ENCODE results near the gene SYNGR4. TPM values are rescaled to one million over a fixed set of nuclear protein-coding genes. Genes with fewer than 3 reads are reported as not detected.
A peak's percentile ranks its signal among the peaks of the same experiment; 100 is the strongest.

Gene SYNGR4
- total RNA-seq, 1 donor from 2014 or later = not detected

- intact Hi-C loops (cut with micrococcal nuclease) = no loop called here
- no peak for DNase-seq
- TF ChIP-seq CTCF (IDR thresholded peaks at IDR 0.05) = no peak
- CTCF ChIA-PET = interaction anchor here (1.2 to 2.0 kb wide), 2 partner anchors 14 to 236 kb away, joined by 3 to 6 read pairs; no protein-coding TSS in a partner anchor
- no peaks in the 10 kb centered on the region for H3K9me3 Mint-ChIP-seq
- H3K4me1 Mint-ChIP-seq = peaks cover 2% of the 10 kb centered on the region
- POLR2A ChIA-PET = interaction anchor here (0.6 to 0.7 kb wide), 3 partner anchors 9 to 73 kb away, joined by 3 to 4 read pairs (median 3); no protein-coding TSS in a partner anchor
- no peak for ATAC-seq (ENCODE audit: low read depth)
- H3K4me3 Mint-ChIP-seq = no peak overlapping the region
- H3K27ac Mint-ChIP-seq = no peak overlapping the region
- H3K36me3 Mint-ChIP-seq (ENCODE audit: low read depth) = peaks cover 3% of the 10 kb centered on the region
- H3K27me3 Mint-ChIP-seq = no peaks in the 10 kb centered on the region
These were observed 16.1 kb upstream of the SYNGR4 start for GRCh38 chr19:48348045-48348444.

DNA sequence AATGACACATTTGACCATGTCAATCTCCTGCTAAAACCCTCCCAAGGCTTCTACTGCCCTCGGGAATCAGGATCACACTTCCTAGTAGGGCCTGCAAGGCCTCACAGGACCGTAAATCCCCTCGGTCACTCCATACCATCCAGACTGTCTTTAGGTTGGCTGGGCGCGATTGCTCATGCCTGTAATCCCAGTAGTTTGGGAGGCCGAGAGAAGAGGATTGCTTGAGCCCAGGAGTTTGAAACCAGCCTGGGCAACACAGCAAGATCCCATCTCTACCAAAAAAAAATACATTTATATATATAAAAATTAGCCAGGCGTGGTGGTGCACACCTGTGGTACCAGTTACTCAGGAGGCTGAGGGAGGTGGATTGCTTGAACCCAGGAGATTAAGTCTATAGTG, 15.4 kb upstream of the SYNGR4 start:
- no peaks in the 10 kb centered on the region for H3K9me3 Mint-ChIP-seq
- TF ChIP-seq CTCF (IDR thresholded peaks at IDR 0.05) = no peak
- DNase-seq (no peak), ATAC-seq (ENCODE audit: low read depth) (no peak)
- H3K4me1 Mint-ChIP-seq = peaks cover 2% of the 10 kb centered on the region
- intact Hi-C loops (cut with micrococcal nuclease) = no loop called here
- no peak overlapping the region for H3K27ac Mint-ChIP-seq
- H3K36me3 Mint-ChIP-seq (ENCODE audit: low read depth) = peaks cover 5% of the 10 kb centered on the region
- CTCF ChIA-PET = interaction anchor here (1.2 kb wide), 1 partner anchor 236 kb away, joined by 3 read pairs; no protein-coding TSS in a partner anchor
- POLR2A ChIA-PET = no interaction called here
- H3K4me3 Mint-ChIP-seq = no peak overlapping the region
- no peaks in the 10 kb centered on the region for H3K27me3 Mint-ChIP-seq

- H3K27me3 Mint-ChIP-seq = no peaks in the 10 kb centered on the region
- intact Hi-C loops (cut with micrococcal nuclease) = loop anchor here (1.0 kb wide), 2 partner anchors 233 to 257 kb away; no protein-coding TSS in a partner anchor
- no peak for TF ChIP-seq CTCF (IDR thresholded peaks at IDR 0.05)
- H3K9me3 Mint-ChIP-seq = no peaks in the 10 kb centered on the region
- ChIA-PET CTCF (interaction anchor here (0.9 to 1.6 kb wide), 8 partner anchors 13 to 258 kb away, joined by 3 to 10 read pairs (median 5); partner anchors contain the start of genes KDELR1, SYNGR4 and TMEM143), POLR2A (interaction anchor here (0.6 to 0.7 kb wide), 3 partner anchors 62 to 612 kb away, joined by 3 to 9 read pairs (median 7); no protein-coding TSS in a partner anchor)
- H3K4me3 Mint-ChIP-seq = no peak overlapping the region
- H3K27ac Mint-ChIP-seq = no peak overlapping the region
- peaks cover 2% of the 10 kb centered on the region for H3K4me1 Mint-ChIP-seq
- H3K36me3 Mint-ChIP-seq (ENCODE audit: low read depth) = peaks cover 5% of the 10 kb centered on the region
- DNase-seq (no peak), ATAC-seq (ENCODE audit: low read depth) (no peak)
These were observed 13.3 kb upstream of the SYNGR4 start for GRCh38 chr19:48350856-48351255.

DNA sequence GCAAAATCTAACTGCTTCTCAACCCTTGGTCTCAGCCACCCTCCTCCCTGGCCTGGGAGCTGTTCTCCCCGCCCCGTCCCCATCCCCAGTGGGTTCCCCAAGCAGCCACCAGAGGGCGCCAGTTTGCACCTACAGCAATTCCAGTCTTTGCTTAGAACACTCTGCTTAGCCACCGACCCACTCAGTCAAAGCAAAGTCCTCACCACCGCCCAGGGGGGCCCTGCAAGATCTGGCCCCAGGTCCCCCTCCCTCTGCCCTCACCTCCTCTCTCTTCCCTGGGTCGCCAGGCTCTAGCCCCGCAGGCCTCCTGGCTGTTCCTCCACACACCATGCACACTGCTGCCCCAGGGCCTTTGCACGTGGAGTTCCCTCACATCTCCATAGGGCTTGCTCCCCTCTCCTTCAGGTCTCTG, 12.8 kb upstream of the SYNGR4 start:
- ATAC-seq (ENCODE audit: low read depth) (peak; percentile 81), DNase-seq (peak; percentile 69)
- ChIA-PET CTCF (interaction anchor here (0.9 to 1.6 kb wide), 8 partner anchors 12 to 257 kb away, joined by 3 to 10 read pairs (median 5); partner anchors contain the start of genes KDELR1, SYNGR4 and TMEM143), POLR2A (interaction anchor here (0.6 to 0.8 kb wide), 6 partner anchors 21 to 261 kb away, joined by 3 to 9 read pairs (median 4); no protein-coding TSS in a partner anchor)
- Mint-ChIP-seq H3K27ac (no peak overlapping the region), H3K4me3 (no peak overlapping the region), H3K4me1 (peaks cover 2% of the 10 kb centered on the region), H3K36me3 (ENCODE audit: low read depth) (peaks cover 5% of the 10 kb centered on the region), H3K9me3 (no peaks in the 10 kb centered on the region), H3K27me3 (no peaks in the 10 kb centered on the region)
- intact Hi-C loops (cut with micrococcal nuclease) = loop anchor here (1.0 kb wide), 2 partner anchors 233 to 257 kb away; no protein-coding TSS in a partner anchor
- TF ChIP-seq CTCF (IDR thresholded peaks at IDR 0.05) = no peak

- Mint-ChIP-seq H3K27ac (no peak overlapping the region), H3K9me3 (no peaks in the 10 kb centered on the region), H3K4me1 (peaks cover 2% of the 10 kb centered on the region), H3K27me3 (no peaks in the 10 kb centered on the region), H3K4me3 (no peak overlapping the region), H3K36me3 (ENCODE audit: low read depth) (peaks cover 6% of the 10 kb centered on the region)
- ChIA-PET POLR2A (no interaction called here), CTCF (no interaction called here)
- no peak for DNase-seq
- intact Hi-C loops (cut with micrococcal nuclease) = no loop called here
- no peak for TF ChIP-seq CTCF (IDR thresholded peaks at IDR 0.05)
- ATAC-seq (ENCODE audit: low read depth) = no peak
These were observed 10.5 kb upstream of the SYNGR4 start for GRCh38 chr19:48353677-48354076.

Measured in activated B cell treated with CpG ODN at 0.5 μM for 24 hours (primary cell).